Transverse colon (tissue), 4 donors: ENCODE measurements around the gene CAMKK1. TPM values are rescaled to one million over a fixed set of nuclear protein-coding genes. Genes with fewer than 3 reads are reported as not detected.
A peak's percentile ranks its signal among the peaks of the same experiment; 100 is the strongest.

Source experiments
- DNase-seq: peaks from one replicate; pipeline ENCODE4 v3.0.0-alpha.2; 2019
- H3K27ac ChIP-seq, 4 donors: fragments of 200-600 bp; sonication (generic); 2 replicates each; pipeline ENCODE4 v1.5.1; 2016 to 2018; ENCODE audit warnings: inconsistent platforms in 4 of 4
- H3K27me3 ChIP-seq: fragments of 200-600 bp; sonication (generic); 2 replicates; pipeline ENCODE4 v1.5.1; 2017; ENCODE audit warnings: inconsistent platforms
- H3K36me3 ChIP-seq, 4 donors: fragments of 200-600 bp; sonication (generic); 2 replicates each; pipeline ENCODE4 v1.5.1; 2017 to 2019; ENCODE audit warnings: inconsistent platforms in 4 of 4
- H3K4me1 ChIP-seq, 4 donors: fragments of 200-600 bp; sonication (generic); 2 replicates each; pipeline ENCODE4 v1.5.1; 2017 to 2020; ENCODE audit warnings: inconsistent platforms in 4 of 4
- H3K4me3 ChIP-seq, 4 donors: fragments of 200-600 bp; sonication (generic); 1 replicate in 1 of 4; 2 replicates in 3 of 4; pipeline versions ENCODE4 v1.5.1 to v1.6.1; 2017 to 2019; ENCODE audit warnings: inconsistent platforms in 4 of 4
- H3K9me3 ChIP-seq, 2 donors: fragments of 200-600 bp; sonication (generic); 2 replicates each; pipeline ENCODE4 v1.5.1; 2017 to 2019; ENCODE audit warnings: inconsistent platforms in 2 of 2
- EP300 ChIP-seq: sonication (generic); formaldehyde crosslinking; IDR thresholded peaks from one replicate; pipeline ENCODE4 v1.6.1; 2017; ENCODE audit warnings: antibody characterized with exemption, low read depth
- POLR2A ChIP-seq: fragments of 450-650 bp; IDR thresholded peaks from one replicate; pipeline ENCODE4 v1.6.1; 2016; ENCODE audit warnings: antibody characterized with exemption, mild to moderate bottlenecking, moderate library complexity
- POLR2AphosphoS5 ChIP-seq, 3 donors: sonication (generic); formaldehyde crosslinking; IDR thresholded peaks; one replicate each; pipeline ENCODE4 v1.6.1; 2016; ENCODE audit warnings: antibody characterized with exemption in 3 of 3
- WGBS, 2 donors: methylation state at CpG; one replicate each; pipeline ENCODE4 v1.1.5; 2018; ENCODE audit warnings: low coverage in 1 of 2; 5-methylcytosine and 5-hydroxymethylcytosine counted together
- in situ Hi-C, 4 donors: fragments of 200-750 bp; cut with MboI; loops; one replicate each; pipeline versions ENCODE4 v1.15.0 to v1.15.1; 2017; ENCODE audit warnings: low sequenced_read_pairs in 3 of 4, low pct_ligation_motif_present in 1 of 4, low pct_unique_long_range_greater_than_20kb in 1 of 4
- intact Hi-C: fragments of 100-400 bp; cut with DNase I; formaldehyde crosslinking; loops from one replicate; pipeline ENCODE4 v1.15.1; 2023; ENCODE audit warnings: low total_unique reads
- total RNA-seq, 4 donors: library from RNA; depleted of rRNA; stranded (reverse); fragments of >200 nt; gene quantifications; one replicate each; pipeline ENCODE4 v1.1.0, GENCODE V29; 2016
- TF ChIP-seq, protein P1 (sequence below), 5 experiments: fragments of 200-600 bp in 3 of 5; fragments of 450-650 bp in 2 of 5; sonication (generic) in 3 of 5; IDR thresholded peaks; 1 replicate in 2 of 5; 2 replicates in 3 of 5; pipeline ENCODE4 v1.5.1; 2016 to 2017; ENCODE audit warnings: antibody characterized with exemption in 5 of 5, inconsistent platforms in 3 of 5, mild to moderate bottlenecking in 2 of 5, moderate library complexity in 1 of 5

Gene CAMKK1
- total RNA-seq, 4 donors from 2014 or later, result 2.9 to 31.0 (median 5.0) TPM

DNA sequence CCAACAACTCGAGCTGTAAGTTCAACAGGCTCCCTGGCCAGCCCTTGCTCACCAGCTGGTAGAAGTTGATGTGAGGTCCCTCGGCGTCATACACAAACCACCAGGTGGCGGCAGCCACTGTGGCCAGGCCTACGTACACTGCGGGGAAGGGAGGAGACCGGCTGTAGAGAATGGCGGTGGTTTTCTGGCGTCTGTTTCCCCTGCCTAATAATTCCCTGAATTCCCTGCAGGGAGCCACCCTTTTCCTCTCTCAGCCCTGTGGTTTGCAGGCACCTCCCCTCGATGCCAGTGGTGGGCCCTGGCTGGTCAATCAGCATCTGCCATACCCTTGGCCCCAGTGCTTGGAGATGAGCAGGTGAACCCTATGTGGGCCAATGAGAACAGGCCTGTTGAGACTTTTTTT is 42.3 kb upstream of the CAMKK1 start:
- H3K4me1 ChIP-seq, result peaks cover 0 to 3% (median 0%) of the 10 kb centered on the region in 4 donors
- peak; percentile 81 for DNase-seq
- intact Hi-C loops, result no loop called here
- WGBS, 2 donors, result 29% methylated on average over 10 of the region's 10 CpGs; no CpG with 5 or more reads in 1 of the 2 donors
- no peak overlapping the region for H3K4me3 ChIP-seq
- peaks cover 0 to 10% (median 4%) of the 10 kb centered on the region in 4 donors for H3K36me3 ChIP-seq
- H3K27ac ChIP-seq, result no peak overlapping the region
- H3K27me3 ChIP-seq, result no peaks in the 10 kb centered on the region
- H3K9me3 ChIP-seq, result no peaks in the 10 kb centered on the region
- TF ChIP-seq, protein P1, sequence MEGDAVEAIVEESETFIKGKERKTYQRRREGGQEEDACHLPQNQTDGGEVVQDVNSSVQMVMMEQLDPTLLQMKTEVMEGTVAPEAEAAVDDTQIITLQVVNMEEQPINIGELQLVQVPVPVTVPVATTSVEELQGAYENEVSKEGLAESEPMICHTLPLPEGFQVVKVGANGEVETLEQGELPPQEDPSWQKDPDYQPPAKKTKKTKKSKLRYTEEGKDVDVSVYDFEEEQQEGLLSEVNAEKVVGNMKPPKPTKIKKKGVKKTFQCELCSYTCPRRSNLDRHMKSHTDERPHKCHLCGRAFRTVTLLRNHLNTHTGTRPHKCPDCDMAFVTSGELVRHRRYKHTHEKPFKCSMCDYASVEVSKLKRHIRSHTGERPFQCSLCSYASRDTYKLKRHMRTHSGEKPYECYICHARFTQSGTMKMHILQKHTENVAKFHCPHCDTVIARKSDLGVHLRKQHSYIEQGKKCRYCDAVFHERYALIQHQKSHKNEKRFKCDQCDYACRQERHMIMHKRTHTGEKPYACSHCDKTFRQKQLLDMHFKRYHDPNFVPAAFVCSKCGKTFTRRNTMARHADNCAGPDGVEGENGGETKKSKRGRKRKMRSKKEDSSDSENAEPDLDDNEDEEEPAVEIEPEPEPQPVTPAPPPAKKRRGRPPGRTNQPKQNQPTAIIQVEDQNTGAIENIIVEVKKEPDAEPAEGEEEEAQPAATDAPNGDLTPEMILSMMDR (IDR thresholded peaks at IDR 0.05), result peak; percentile 49 to 81 (median 61)
- no peak for TF ChIP-seq POLR2A
- in situ Hi-C loops, result loop anchor here in 1 of 4 donors (10.0 kb wide), 1 partner anchor 70 kb away; no protein-coding TSS in a partner anchor

DNA sequence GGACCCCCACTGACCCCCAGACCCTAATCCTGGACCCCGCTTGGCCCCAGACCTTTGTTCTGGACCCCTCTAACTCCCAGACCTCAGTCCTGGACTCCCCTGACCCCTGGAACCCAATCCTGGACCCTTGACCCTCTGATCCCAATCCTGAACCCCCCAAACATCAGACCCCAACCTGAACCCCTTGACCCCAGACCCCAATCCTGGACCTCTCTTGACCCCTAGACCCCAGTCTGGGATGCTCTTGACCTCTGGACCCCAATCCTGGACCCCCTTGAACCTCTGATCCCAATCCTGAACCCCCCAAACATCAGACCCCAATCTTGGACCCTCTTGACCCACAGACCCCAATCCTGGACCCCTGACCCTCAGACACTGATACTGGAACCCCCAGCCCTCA is 36.9 kb upstream of the CAMKK1 start:
- DNase-seq, result no peak
- in situ Hi-C loops, result loop anchor here in 1 of 4 donors (10.0 kb wide), 1 partner anchor 75 kb away; no protein-coding TSS in a partner anchor

DNA sequence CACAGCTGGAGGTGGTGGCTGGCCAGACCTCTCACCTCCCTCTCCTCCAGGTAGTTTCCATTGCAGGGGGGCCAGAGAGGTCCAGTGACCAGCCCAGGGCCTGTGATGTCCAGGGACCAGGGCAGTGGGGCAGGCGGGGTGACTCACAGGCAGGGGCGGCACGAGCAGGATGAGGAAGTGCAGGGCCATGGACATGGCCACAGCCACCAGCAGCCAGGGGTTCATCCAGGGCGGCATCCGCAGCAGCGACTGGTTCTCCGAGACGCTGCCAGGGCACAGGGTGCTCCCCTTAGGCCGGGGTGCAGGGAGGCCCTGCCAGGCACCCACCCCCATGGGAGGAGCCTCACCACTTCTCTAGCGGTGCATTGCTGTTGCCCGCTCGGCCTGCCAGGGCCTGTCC is 36.3 kb upstream of the CAMKK1 start:
- WGBS, 2 donors, result 95 to 100% methylated on average over 1 to 6 of the region's 12 CpGs
- H3K36me3 ChIP-seq, result peaks cover 0 to 6% (median 0%) of the 10 kb centered on the region in 4 donors
- intact Hi-C loops, result no loop called here

More for the DNA sequence above, 36.9 kb upstream of the CAMKK1 start:
- H3K27ac ChIP-seq, result no peak overlapping the region
- H3K9me3 ChIP-seq, result no peaks in the 10 kb centered on the region
- WGBS, 2 donors, result 96% methylated on average over 1 of the region's 1 CpG; no CpG with 5 or more reads in 1 of the 2 donors
- TF ChIP-seq EP300 (no peak), POLR2A (no peak), POLR2AphosphoS5 (IDR thresholded peaks at IDR 0.05) (no peak)
- TF ChIP-seq, protein P1 (IDR thresholded peaks at IDR 0.05), result no peak
- intact Hi-C loops, result no loop called here
- no peak overlapping the region for H3K4me3 ChIP-seq
- no peaks in the 10 kb centered on the region for H3K27me3 ChIP-seq
- H3K4me1 ChIP-seq, result peaks cover 0 to 4% (median 0%) of the 10 kb centered on the region in 4 donors
- peaks cover 0 to 7% (median 0%) of the 10 kb centered on the region in 4 donors for H3K36me3 ChIP-seq

DNA sequence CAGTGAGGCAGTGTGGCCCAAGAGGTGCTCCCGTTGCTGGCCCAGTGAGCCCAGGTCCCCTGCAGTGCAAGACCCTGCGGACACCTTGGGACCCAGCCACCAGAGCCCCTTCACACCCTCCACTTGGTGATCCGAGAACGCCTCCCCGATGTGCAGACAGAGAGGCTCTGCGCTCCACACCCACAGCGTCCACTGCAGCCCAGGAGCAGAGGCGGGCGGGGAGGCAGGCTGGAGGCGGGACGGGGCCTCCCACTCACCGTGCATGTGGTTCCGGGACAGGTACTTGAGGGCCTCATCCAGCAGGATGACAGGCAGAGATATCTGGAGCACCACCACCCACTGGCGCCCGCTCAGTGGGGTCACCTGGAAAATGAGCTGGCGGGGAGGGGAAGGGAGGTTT is 35.6 kb upstream of the CAMKK1 start:
- H3K9me3 ChIP-seq, result no peaks in the 10 kb centered on the region
- TF ChIP-seq, protein P1 (IDR thresholded peaks at IDR 0.05), result no peak
- TF ChIP-seq POLR2AphosphoS5 (IDR thresholded peaks at IDR 0.05) (no peak), EP300 (no peak), POLR2A (no peak)
- H3K27me3 ChIP-seq, result no peaks in the 10 kb centered on the region
- H3K4me1 ChIP-seq, result peaks cover 0 to 3% (median 0%) of the 10 kb centered on the region in 4 donors
- H3K36me3 ChIP-seq, result no peaks in the 10 kb centered on the region
- no peak for DNase-seq
- 96% methylated on average over 15 of the region's 16 CpGs; no CpG with 5 or more reads in 1 of the 2 donors for WGBS, 2 donors
- in situ Hi-C loops (no loop called here), intact Hi-C loops (no loop called here)
- no peak overlapping the region for H3K27ac ChIP-seq
- H3K4me3 ChIP-seq, result no peak overlapping the region

More for the DNA sequence above, 36.3 kb upstream of the CAMKK1 start:
- Histone ChIP-seq H3K27me3 (no peaks in the 10 kb centered on the region), H3K27ac (no peak overlapping the region), H3K4me1 (peaks cover 0 to 3% (median 0%) of the 10 kb centered on the region in 4 donors), H3K9me3 (no peaks in the 10 kb centered on the region), H3K4me3 (no peak overlapping the region)
- TF ChIP-seq POLR2AphosphoS5 (IDR thresholded peaks at IDR 0.05), result no peak
- no peak for DNase-seq
- in situ Hi-C loops, result no loop called here
